ENCODE results near the gene SRD5A3. TPM values are rescaled to one million over a fixed set of nuclear protein-coding genes. Genes with fewer than 3 reads are reported as not detected.

The SRD5A3 gene
- total RNA-seq, 1 donor from 2014 or later, result 6.8 TPM

- peak overlapping the region in 1 of 2 donors; percentile 40 for H3K4me3 ChIP-seq
- peaks cover 6 to 25% of the 10 kb centered on the region in 2 donors for H3K4me1 ChIP-seq
- peak; percentile 12 to 41 (median 29) for TF ChIP-seq CTCF (IDR thresholded peaks at IDR 0.05)
- intact Hi-C loops (cut with DNase I), result no loop called here
- H3K36me3 ChIP-seq, result peaks cover 22 to 33% of the 10 kb centered on the region in 2 donors
- peak overlapping the region; percentile 38 to 70 for H3K27ac ChIP-seq
- no peaks in the 10 kb centered on the region for H3K9me3 ChIP-seq
- DNase-seq (ENCODE audit: low spot score in 2 of 2), result peak in 1 of 2 donors; percentile 71
- no peaks in the 10 kb centered on the region for H3K27me3 ChIP-seq
These were observed 63.6 kb downstream of the SRD5A3 start for GRCh38 chr4:55409468-55410171.

GRCh38 chr4:55410431-55410830 lies 64.4 kb downstream of the SRD5A3 start:
- H3K27ac ChIP-seq, result peak overlapping the region; percentile 38 to 70
- peaks cover 18 to 30% of the 10 kb centered on the region in 2 donors for H3K36me3 ChIP-seq

GRCh38 chr4:55411621-55412020 lies 65.6 kb downstream of the SRD5A3 start:
- peaks cover 6 to 25% of the 10 kb centered on the region in 2 donors for H3K4me1 ChIP-seq
- no peak for DNase-seq (ENCODE audit: low spot score in 2 of 2)
- no peak overlapping the region for H3K4me3 ChIP-seq
- no peaks in the 10 kb centered on the region for H3K9me3 ChIP-seq
- peaks cover 18 to 31% of the 10 kb centered on the region in 2 donors for H3K36me3 ChIP-seq
- intact Hi-C loops (cut with DNase I), result no loop called here
- no peak overlapping the region for H3K27ac ChIP-seq
- no peak for TF ChIP-seq CTCF (IDR thresholded peaks at IDR 0.05)
- H3K27me3 ChIP-seq, result no peaks in the 10 kb centered on the region

More at GRCh38 chr4:55410431-55410830, 64.4 kb downstream of the SRD5A3 start:
- H3K4me3 ChIP-seq, result no peak overlapping the region
- no peak for DNase-seq (ENCODE audit: low spot score in 2 of 2)
- H3K4me1 ChIP-seq, result peaks cover 6 to 25% of the 10 kb centered on the region in 2 donors
- H3K9me3 ChIP-seq, result no peaks in the 10 kb centered on the region
- no peaks in the 10 kb centered on the region for H3K27me3 ChIP-seq
- no peak for TF ChIP-seq CTCF (IDR thresholded peaks at IDR 0.05)
- intact Hi-C loops (cut with DNase I), result no loop called here

- DNase-seq (ENCODE audit: low spot score in 2 of 2), result no peak
- Histone ChIP-seq H3K27me3 (no peaks in the 10 kb centered on the region), H3K4me1 (no peaks in the 10 kb centered on the region), H3K4me3 (no peak overlapping the region), H3K9me3 (no peaks in the 10 kb centered on the region), H3K27ac (no peak overlapping the region), H3K36me3 (peaks cover 36 to 62% of the 10 kb centered on the region in 2 donors)
- intact Hi-C loops (cut with DNase I), result no loop called here
- no peak for TF ChIP-seq CTCF (IDR thresholded peaks at IDR 0.05)
These were observed 70.1 kb downstream of the SRD5A3 start for GRCh38 chr4:55416176-55416575.

Other genes with a start within 250 kb of the SRD5A3 start
- 22.9 TPM for gene KDR, start 220.6 kb upstream of the SRD5A3 start, total RNA-seq
- 178 TPM for gene TMEM165, start 49.7 kb downstream of the SRD5A3 start, total RNA-seq
- 17.6 TPM for gene CLOCK, start 200.7 kb downstream of the SRD5A3 start, total RNA-seq
- gene PDCL2, start 246.0 kb downstream of the SRD5A3 start, total RNA-seq, result not detected